RWPE1 (cell line): ENCODE measurements around the gene GNA12.

Experiments
- CTCF ChIA-PET: fragments of 350-600 bp; sonication (Branson Sonifier 250); formaldehyde crosslinking; extraction: SDS; loops from one replicate; lab custom pipeline; 2021; lab: Yijun Ruan, JAX
- POLR2A ChIA-PET: fragments of 400-600 bp; formaldehyde crosslinking; extraction: SDS; loops from one replicate; lab custom pipeline; 2020; ENCODE audit warnings: antibody characterized with exemption; ENCODE audit not compliant: low non-redundant PET; lab: Yijun Ruan, JAX
- DNase-seq: peaks from one replicate; pipeline ENCODE4 v3.0.0; 2012; ENCODE audit warnings: low spot score
- H3K27ac ChIP-seq: fragments of 450-650 bp; 2 replicates; pipeline ENCODE4 v1.5.1; 2017
- TF ChIP-seq, protein P1 (sequence below): fragments of 450-650 bp; conservative IDR thresholded peaks from 2 replicates; pipeline ENCODE4 v1.5.1; 2017; ENCODE audit warnings: low read depth, mild to moderate bottlenecking

GNA12 gene

DNA sequence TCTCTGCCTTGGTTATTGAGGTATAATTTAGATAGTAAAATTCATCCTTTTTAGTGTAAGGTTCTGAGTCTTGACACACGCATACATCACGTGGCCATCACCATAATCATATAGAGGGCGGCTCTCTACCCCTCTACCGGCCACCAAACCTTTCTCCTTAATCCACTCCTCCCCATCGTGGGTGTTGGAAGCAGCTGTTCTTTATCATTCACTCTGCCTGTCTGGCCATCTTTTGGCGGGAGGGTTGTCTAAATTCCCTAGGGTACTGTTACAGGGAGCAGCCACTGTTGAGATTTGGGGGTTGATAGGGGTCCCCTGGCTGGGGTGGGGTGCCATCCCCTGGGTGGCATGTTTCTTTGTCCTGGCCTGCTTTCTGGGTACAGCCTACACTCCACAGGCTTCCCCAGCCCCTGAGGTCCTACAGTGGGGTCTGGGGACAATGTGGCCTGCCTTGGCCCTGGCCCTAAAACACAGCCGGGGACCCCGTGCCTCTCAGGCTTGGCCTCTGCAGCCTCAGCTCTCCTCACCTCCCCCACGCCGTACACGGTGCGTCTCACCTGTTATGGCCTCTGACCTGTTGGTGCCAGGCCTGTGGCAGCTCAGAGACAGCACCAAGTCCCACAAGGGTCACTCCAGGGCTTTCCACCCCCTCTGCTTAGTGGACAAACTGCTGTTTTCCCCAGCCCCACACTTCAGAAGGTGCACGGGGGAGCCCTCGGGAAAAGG is 138.6 kb downstream of the GNA12 start:
- H3K27ac ChIP-seq = no peak overlapping the region
- CTCF ChIA-PET = no interaction called here
- POLR2A ChIA-PET = no interaction called here

DNA sequence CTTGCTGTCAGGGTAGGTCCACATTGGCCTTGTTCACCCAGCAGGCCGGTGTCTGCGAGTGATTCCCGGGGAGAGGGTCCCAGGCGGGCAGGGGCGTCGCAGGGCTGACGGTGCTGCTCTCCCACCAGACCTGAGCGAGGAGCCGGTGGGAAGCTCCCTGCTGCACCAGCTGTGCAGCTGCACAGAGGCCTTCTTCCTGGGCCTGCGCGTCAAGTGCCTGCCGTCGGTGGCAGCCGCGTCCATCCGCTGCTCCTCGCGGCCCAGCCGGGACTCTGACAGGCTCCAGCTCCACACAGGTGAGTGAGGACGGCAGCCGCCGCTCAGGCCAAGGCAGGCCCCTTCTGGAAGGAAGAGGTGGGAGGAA is 141.5 kb downstream of the GNA12 start:
- ChIA-PET CTCF (no interaction called here), POLR2A (no interaction called here)
- no peak overlapping the region; the same call in 1 of the 2 replicates for H3K27ac ChIP-seq
- TF ChIP-seq, protein P1, sequence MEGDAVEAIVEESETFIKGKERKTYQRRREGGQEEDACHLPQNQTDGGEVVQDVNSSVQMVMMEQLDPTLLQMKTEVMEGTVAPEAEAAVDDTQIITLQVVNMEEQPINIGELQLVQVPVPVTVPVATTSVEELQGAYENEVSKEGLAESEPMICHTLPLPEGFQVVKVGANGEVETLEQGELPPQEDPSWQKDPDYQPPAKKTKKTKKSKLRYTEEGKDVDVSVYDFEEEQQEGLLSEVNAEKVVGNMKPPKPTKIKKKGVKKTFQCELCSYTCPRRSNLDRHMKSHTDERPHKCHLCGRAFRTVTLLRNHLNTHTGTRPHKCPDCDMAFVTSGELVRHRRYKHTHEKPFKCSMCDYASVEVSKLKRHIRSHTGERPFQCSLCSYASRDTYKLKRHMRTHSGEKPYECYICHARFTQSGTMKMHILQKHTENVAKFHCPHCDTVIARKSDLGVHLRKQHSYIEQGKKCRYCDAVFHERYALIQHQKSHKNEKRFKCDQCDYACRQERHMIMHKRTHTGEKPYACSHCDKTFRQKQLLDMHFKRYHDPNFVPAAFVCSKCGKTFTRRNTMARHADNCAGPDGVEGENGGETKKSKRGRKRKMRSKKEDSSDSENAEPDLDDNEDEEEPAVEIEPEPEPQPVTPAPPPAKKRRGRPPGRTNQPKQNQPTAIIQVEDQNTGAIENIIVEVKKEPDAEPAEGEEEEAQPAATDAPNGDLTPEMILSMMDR = no peak
- no peak for DNase-seq

More for the DNA sequence above, 138.6 kb downstream of the GNA12 start:
- TF ChIP-seq, protein P1 = no peak
- DNase-seq = no peak

DNA sequence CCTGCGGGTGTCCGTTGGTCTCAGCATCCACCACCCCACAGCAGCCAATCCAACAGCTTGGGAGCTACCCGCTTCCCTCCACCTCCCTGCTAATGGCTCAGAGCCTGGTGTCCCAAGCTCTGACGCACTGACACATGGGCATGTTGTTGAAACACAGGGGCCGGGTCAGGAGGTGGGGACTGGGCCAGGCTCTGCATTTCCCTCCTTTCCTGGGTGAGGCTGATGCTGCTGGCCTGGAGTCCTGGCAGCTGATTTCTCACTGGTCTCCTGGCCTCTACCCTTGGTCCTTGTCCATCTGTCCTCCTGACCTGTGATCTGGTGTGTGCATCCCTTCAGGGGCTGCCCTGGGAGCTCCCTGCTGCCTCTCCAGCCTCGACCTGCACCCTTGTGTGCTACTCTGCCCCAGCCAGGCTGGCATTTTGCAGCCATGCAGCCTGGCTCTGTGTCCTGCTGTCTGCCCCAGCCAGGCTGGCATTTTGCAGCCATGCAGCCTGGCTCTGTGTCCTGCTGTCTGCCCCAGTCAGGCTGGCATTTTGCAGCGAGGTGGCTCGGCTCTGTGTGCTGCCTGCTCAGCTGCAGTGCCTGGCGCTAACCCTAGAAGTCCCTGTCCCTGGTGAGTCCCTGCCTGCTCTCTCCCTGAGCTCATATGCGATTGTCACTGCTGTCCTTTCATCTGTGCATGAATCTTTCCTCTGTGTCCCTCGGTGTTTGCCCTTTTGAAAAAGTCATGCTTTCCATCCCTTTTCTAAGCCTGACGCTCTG is 142.1 kb downstream of the GNA12 start:
- POLR2A ChIA-PET = no interaction called here
- CTCF ChIA-PET = interaction anchor here (0.6 to 0.8 kb wide), 3 partner anchors 9 to 223 kb away, joined by 3 to 7 read pairs (median 3); no protein-coding TSS in a partner anchor
- no peak overlapping the region; the same call in 1 of the 2 replicates for H3K27ac ChIP-seq
- peak; percentile 36 for DNase-seq
- TF ChIP-seq, protein P1 = no peak

DNA sequence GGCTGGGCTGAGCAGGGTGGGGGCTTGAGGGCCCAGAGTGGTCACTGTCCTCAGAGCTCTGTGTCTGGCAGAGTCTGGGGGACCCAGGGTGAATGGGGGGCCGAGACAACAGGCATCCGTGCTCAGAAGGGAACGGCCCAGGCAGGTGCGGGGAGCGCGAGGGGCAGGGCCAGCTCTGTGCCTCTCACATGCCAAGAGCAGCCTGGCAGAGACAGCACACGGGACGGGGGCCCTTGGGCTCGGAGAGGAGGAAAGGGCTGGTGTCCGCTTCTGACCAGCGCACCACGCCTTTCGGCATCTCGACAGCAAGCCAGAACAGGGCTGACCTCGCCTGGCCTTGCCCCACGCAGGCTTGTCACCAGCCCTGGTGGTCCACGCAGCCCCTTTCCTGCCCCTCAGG is 142.7 kb downstream of the GNA12 start:
- no peak for DNase-seq
- POLR2A ChIA-PET = no interaction called here
- CTCF ChIA-PET = interaction anchor here (0.6 to 0.8 kb wide), 3 partner anchors 9 to 223 kb away, joined by 3 to 7 read pairs (median 3); no protein-coding TSS in a partner anchor
- H3K27ac ChIP-seq = no peak overlapping the region; the same call in 1 of the 2 replicates
- TF ChIP-seq, protein P1 = no peak

DNA sequence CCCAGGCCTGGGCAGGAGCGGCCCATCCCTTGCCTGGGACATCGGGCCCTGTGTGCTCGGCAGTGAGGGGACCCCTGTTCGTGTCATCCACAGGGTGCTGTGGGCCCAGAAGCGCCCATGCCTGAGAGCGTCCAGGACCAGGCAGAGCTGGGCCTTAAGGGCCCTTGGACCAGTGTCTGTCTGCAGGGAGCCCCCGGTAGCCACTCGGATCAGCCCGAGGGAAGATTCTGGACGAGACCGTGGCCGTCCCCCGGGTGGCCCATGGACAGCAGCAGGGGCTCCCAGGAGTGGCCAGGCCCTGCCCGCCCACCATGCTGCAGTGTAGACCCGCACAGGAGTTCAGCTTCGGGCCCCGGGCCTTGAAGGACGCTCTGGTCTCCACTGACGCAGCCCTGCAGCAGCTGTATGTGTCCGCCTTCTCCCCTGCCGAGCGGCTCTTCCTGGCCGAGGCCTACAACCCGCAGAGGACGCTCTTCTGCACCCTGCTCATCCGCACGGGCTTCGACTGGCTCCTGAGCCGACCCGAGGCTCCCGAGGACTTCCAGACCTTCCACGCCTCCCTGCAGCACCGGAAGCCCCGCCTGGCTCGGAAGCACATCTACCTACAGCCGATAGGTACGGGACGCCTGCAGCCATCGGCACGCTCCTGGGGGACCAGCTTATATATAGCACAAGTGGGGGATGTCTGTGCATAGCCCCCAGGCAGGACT is 143.8 kb downstream of the GNA12 start:
- TF ChIP-seq, protein P1 = no peak
- ChIA-PET POLR2A (interaction anchor here (0.6 kb wide), 1 partner anchor 14 kb away, joined by 5 read pairs; no protein-coding TSS in a partner anchor), CTCF (no interaction called here)

DNA sequence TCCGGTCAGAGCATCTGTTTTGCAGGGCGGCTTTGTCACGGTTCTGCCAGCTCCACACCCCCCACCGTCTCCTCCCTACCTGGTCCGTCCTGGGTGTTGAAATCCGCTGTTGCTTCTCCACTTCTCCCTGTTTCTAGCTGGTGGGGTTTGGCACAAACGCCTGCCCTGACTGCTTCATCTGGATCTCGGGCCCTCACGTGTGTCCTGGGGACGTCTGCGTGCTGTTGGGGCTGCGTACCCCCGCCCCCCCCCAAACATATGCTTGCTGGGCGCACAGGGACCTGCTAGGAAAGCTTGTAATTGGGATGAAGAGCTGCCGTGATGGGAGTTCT is 144.9 kb downstream of the GNA12 start:
- POLR2A ChIA-PET = no interaction called here
- no peak for DNase-seq
- CTCF ChIA-PET = interaction anchor here (0.6 to 0.7 kb wide), 2 partner anchors 74 to 384 kb away, joined by 3 read pairs; no protein-coding TSS in a partner anchor
- TF ChIP-seq, protein P1 = no peak
- no peak overlapping the region for H3K27ac ChIP-seq

More for the DNA sequence above, 143.8 kb downstream of the GNA12 start:
- no peak overlapping the region for H3K27ac ChIP-seq
- no peak for DNase-seq
